Naive thymus-derived CD4-positive, alpha-beta T cell (primary cell): ENCODE data around the gene SPHK2. TPM values are rescaled to one million over a fixed set of nuclear protein-coding genes. Genes with fewer than 3 reads are reported as not detected.

Experiments used
- ATAC-seq: fragments of 150-1000 bp; cut with Tn5 transposase; 2 replicates; pipeline ENCODE4 v1.10.0; 2021; ENCODE audit warnings: mild to moderate bottlenecking, moderate library complexity
- CTCF ChIA-PET: fragments of 350-600 bp; sonication (Branson Sonifier 250); formaldehyde crosslinking; loops from one replicate; lab custom pipeline; 2021; ENCODE audit warnings: antibody characterized with exemption; lab: Charles Lee
- POLR2A ChIA-PET: fragments of 350-600 bp; sonication (Branson Sonifier 250); formaldehyde crosslinking; loops from one replicate; lab custom pipeline; 2021; ENCODE audit warnings: antibody characterized with exemption, inconsistent platforms; lab: Charles Lee
- DNase-seq, 9 donors: peaks; one replicate each; pipeline versions ENCODE4 v3.0.0 to v3.0.0-alpha.2; 2020 to 2022; ENCODE audit warnings: mixed read lengths in 1 of 9
- H3K27ac ChIP-seq: one replicate; pipeline ENCODE4 v1.7.0; 2013; ENCODE audit warnings: mild to moderate bottlenecking, low read depth, low read length, moderate library complexity
- H3K27me3 ChIP-seq, 2 donors: one replicate each; pipeline ENCODE4 v1.7.0; 2013; ENCODE audit warnings: low read length in 2 of 2, mild to moderate bottlenecking in 2 of 2, moderate library complexity in 2 of 2; ENCODE audit not compliant: control insufficient read depth in 2 of 2, insufficient read depth in 2 of 2
- H3K36me3 ChIP-seq, 3 experiments: 1 replicate in 2 of 3; 2 replicates in 1 of 3; pipeline ENCODE4 v1.7.0; 2013; ENCODE audit warnings: low read length in 3 of 3, mild to moderate bottlenecking in 3 of 3, moderate library complexity in 1 of 3; ENCODE audit not compliant: insufficient read depth in 3 of 3, control insufficient read depth in 2 of 3
- H3K4me1 ChIP-seq, 2 donors: one replicate each; pipeline ENCODE4 v1.7.0; 2013; ENCODE audit warnings: low read length in 2 of 2, mild to moderate bottlenecking in 2 of 2, moderate library complexity in 1 of 2; ENCODE audit not compliant: control insufficient read depth in 2 of 2, insufficient read depth in 2 of 2
- H3K4me3 ChIP-seq: 2 replicates; pipeline ENCODE4 v1.7.0; 2013; ENCODE audit warnings: mild to moderate bottlenecking, low read length
- H3K9me3 ChIP-seq, 3 experiments: 1 replicate in 2 of 3; 2 replicates in 1 of 3; pipeline ENCODE4 v1.7.0; 2013; ENCODE audit warnings: low read length in 3 of 3; ENCODE audit not compliant: control insufficient read depth in 2 of 3
- H3K27ac Mint-ChIP-seq, 9 donors: one replicate each; pipeline ENCODE4 v1.8.0; 2020 to 2022; ENCODE audit warnings: mixed read lengths in 9 of 9, mild to moderate bottlenecking in 8 of 9, moderate library complexity in 5 of 9, inconsistent platforms in 2 of 9
- H3K27me3 Mint-ChIP-seq, 5 donors: one replicate each; pipeline ENCODE4 v1.8.0; 2021 to 2022; ENCODE audit warnings: mixed read lengths in 5 of 5, mild to moderate bottlenecking in 1 of 5
- H3K36me3 Mint-ChIP-seq, 5 donors: one replicate each; pipeline ENCODE4 v1.8.0; 2020 to 2022; ENCODE audit warnings: mixed read lengths in 5 of 5, mild to moderate bottlenecking in 3 of 5, inconsistent platforms in 1 of 5
- H3K4me1 Mint-ChIP-seq, 7 donors: one replicate each; pipeline ENCODE4 v1.8.0; 2020 to 2022; ENCODE audit warnings: mixed read lengths in 7 of 7, mild to moderate bottlenecking in 3 of 7, inconsistent platforms in 1 of 7
- H3K4me3 Mint-ChIP-seq, 10 donors: one replicate each; pipeline ENCODE4 v1.8.0; 2020 to 2022; ENCODE audit warnings: mild to moderate bottlenecking in 10 of 10, mixed read lengths in 10 of 10, moderate library complexity in 6 of 10, inconsistent platforms in 2 of 10
- H3K9me3 Mint-ChIP-seq, 11 donors: one replicate each; pipeline ENCODE4 v1.8.0; 2020 to 2022; ENCODE audit warnings: mixed read lengths in 11 of 11, mild to moderate bottlenecking in 4 of 11, inconsistent platforms in 1 of 11, moderate library complexity in 1 of 11
- intact Hi-C, 2 donors: fragments of 100-400 bp; cut with micrococcal nuclease; formaldehyde crosslinking; loops; one replicate each; pipeline ENCODE4 v1.15.1; 2023
- polyA plus RNA-seq, 2 donors: library from polyadenylated mRNA; unstranded; fragments of 300-500 nt; fragmentation: Illumina TruSeq; gene quantifications; one replicate each; pipeline ENCODE4 v1.2.3, GENCODE V29; 2021
- total RNA-seq, 6 experiments: library from RNA in 5 of 6; stranded (reverse) in 5 of 6; gene quantifications; 1 replicate in 5 of 6; 2 replicates in 1 of 6; pipeline ENCODE4 v1.2.3 and lab custom pipeline; 2021 to 2026

The SPHK2 gene
- total and polyA plus RNA-seq, 7 experiments from 2014 or later = 11.2 to 34.7 (median 20.7) TPM

- Mint-ChIP-seq H3K4me1 (peaks cover 28 to 42% (median 36%) of the 10 kb centered on the region in 7 donors), H3K4me3 (peak overlapping the region in 3 of 10 donors; percentile 16 to 29 (median 20))
- CTCF ChIA-PET = interaction anchor here (0.6 to 1.6 kb wide), 2 partner anchors 8 to 203 kb away, joined by 3 to 5 read pairs; no protein-coding TSS in a partner anchor
These were observed 3.9 kb upstream of the SPHK2 start for GRCh38 chr19:48615231-48616040.

GRCh38 chr19:48616041-48616436 is 3.3 kb upstream of the SPHK2 start:
- Mint-ChIP-seq H3K4me3 (peak overlapping the region in 9 of 10 donors; percentile 33 to 99 (median 57)), H3K27me3 (no peaks in the 10 kb centered on the region), H3K4me1 (peaks cover 27 to 42% (median 36%) of the 10 kb centered on the region in 7 donors), H3K36me3 (peaks cover 0 to 19% (median 9%) of the 10 kb centered on the region in 5 donors), H3K9me3 (peaks cover 0 to 2% (median 0%) of the 10 kb centered on the region in 11 donors), H3K27ac (peak overlapping the region in 4 of 9 donors; percentile 28 to 69 (median 60))
- DNase-seq = peak in 1 of 9 donors; percentile 5
- Histone ChIP-seq H3K36me3 (peaks cover 0 to 36% (median 16%) of the 10 kb centered on the region in 3 experiments), H3K27ac (no peak overlapping the region), H3K27me3 (no peaks in the 10 kb centered on the region), H3K9me3 (no peaks in the 10 kb centered on the region), H3K4me3 (no peak overlapping the region), H3K4me1 (peaks cover 17 to 36% of the 10 kb centered on the region in 2 donors)
- POLR2A ChIA-PET = interaction anchor here (0.6 to 4.7 kb wide), 2 partner anchors 15 to 1694 kb away, joined by 5 to 73 read pairs; no protein-coding TSS in a partner anchor
- ATAC-seq = no peak
- CTCF ChIA-PET = interaction anchor here (0.6 to 1.6 kb wide), 2 partner anchors 8 to 204 kb away, joined by 3 to 5 read pairs; no protein-coding TSS in a partner anchor
- intact Hi-C loops = loop anchor here in 1 of 2 donors (10.0 kb wide), 1 partner anchor 1029 kb away; the partner anchor contains the start of genes RRAS and SCAF1

More at GRCh38 chr19:48615231-48616040, 3.9 kb upstream of the SPHK2 start:
- H3K9me3 Mint-ChIP-seq = peaks cover 0 to 2% (median 0%) of the 10 kb centered on the region in 11 donors
- peaks cover 0 to 19% (median 9%) of the 10 kb centered on the region in 5 donors for H3K36me3 Mint-ChIP-seq
- Histone ChIP-seq H3K4me1 (peaks cover 17 to 36% of the 10 kb centered on the region in 2 donors), H3K27me3 (no peaks in the 10 kb centered on the region), H3K27ac (no peak overlapping the region), H3K9me3 (no peaks in the 10 kb centered on the region), H3K4me3 (no peak overlapping the region), H3K36me3 (peaks cover 0 to 36% (median 16%) of the 10 kb centered on the region in 3 experiments)
- ATAC-seq (no peak), DNase-seq (peak in 1 of 9 donors; percentile 12)
- H3K27ac Mint-ChIP-seq = peak overlapping the region in 1 of 9 donors; percentile 25
- POLR2A ChIA-PET = interaction anchor here (1.0 to 4.7 kb wide), 2 partner anchors 16 to 22 kb away, joined by 3 to 73 read pairs; no protein-coding TSS in a partner anchor
- intact Hi-C loops = loop anchor here in 1 of 2 donors (10.0 kb wide), 1 partner anchor 1029 kb away; the partner anchor contains the start of genes RRAS and SCAF1
- no peaks in the 10 kb centered on the region for H3K27me3 Mint-ChIP-seq

- H3K4me3 Mint-ChIP-seq = peak overlapping the region; percentile 35 to 99 (median 92)
- peaks cover 0 to 21% (median 9%) of the 10 kb centered on the region in 5 donors for H3K36me3 Mint-ChIP-seq
- intact Hi-C loops = loop anchor here in 1 of 2 donors (10.0 kb wide), 1 partner anchor 1028 kb away; the partner anchor contains the start of genes RRAS and SCAF1
- Histone ChIP-seq H3K27me3 (no peaks in the 10 kb centered on the region), H3K4me3 (no peak overlapping the region), H3K9me3 (no peaks in the 10 kb centered on the region), H3K4me1 (peaks cover 17 to 36% of the 10 kb centered on the region in 2 donors), H3K36me3 (peaks cover 0 to 36% (median 16%) of the 10 kb centered on the region in 3 experiments), H3K27ac (peak overlapping the region; percentile 95)
- H3K27ac Mint-ChIP-seq = peak overlapping the region in 6 of 9 donors; percentile 26 to 99 (median 80)
- ATAC-seq = no peak
- H3K4me1 Mint-ChIP-seq = peaks cover 27 to 45% (median 36%) of the 10 kb centered on the region in 7 donors
- H3K9me3 Mint-ChIP-seq = peaks cover 0 to 2% (median 0%) of the 10 kb centered on the region in 11 donors
- ChIA-PET POLR2A (interaction anchor here (0.6 to 4.7 kb wide), 5 partner anchors 8 to 1694 kb away, joined by 4 to 73 read pairs (median 5); no protein-coding TSS in a partner anchor), CTCF (interaction anchor here (0.6 to 1.6 kb wide), 2 partner anchors 9 to 204 kb away, joined by 3 to 5 read pairs; no protein-coding TSS in a partner anchor)
- H3K27me3 Mint-ChIP-seq = no peaks in the 10 kb centered on the region
- DNase-seq = peak in 1 of 9 donors; percentile 8
These were observed 2.7 kb upstream of the SPHK2 start for GRCh38 chr19:48616491-48617056.

GRCh38 chr19:48617146-48617937 is 2.0 kb upstream of the SPHK2 start:
- DNase-seq (no peak), ATAC-seq (no peak)
- H3K4me1 Mint-ChIP-seq = peaks cover 29 to 50% (median 40%) of the 10 kb centered on the region in 7 donors
- peaks cover 0 to 24% (median 11%) of the 10 kb centered on the region in 5 donors for H3K36me3 Mint-ChIP-seq
- Histone ChIP-seq H3K27ac (peak overlapping the region; percentile 95), H3K4me3 (peak overlapping the region; percentile 96), H3K36me3 (peaks cover 0 to 36% (median 16%) of the 10 kb centered on the region in 3 experiments), H3K9me3 (no peaks in the 10 kb centered on the region), H3K4me1 (peaks cover 17 to 36% of the 10 kb centered on the region in 2 donors), H3K27me3 (no peaks in the 10 kb centered on the region)
- H3K9me3 Mint-ChIP-seq = peaks cover 0 to 2% (median 0%) of the 10 kb centered on the region in 11 donors
- ChIA-PET POLR2A (interaction anchor here (0.8 to 5.2 kb wide), 8 partner anchors 8 to 203 kb away, joined by 3 to 73 read pairs (median 4); partner anchors contain the start of gene DBP), CTCF (interaction anchor here (1.4 to 1.9 kb wide), 3 partner anchors 10 to 33 kb away, joined by 3 to 9 read pairs (median 5); no protein-coding TSS in a partner anchor)
- intact Hi-C loops = loop anchor here in 1 of 2 donors (10.0 kb wide), 1 partner anchor 1027 kb away; the partner anchor contains the start of genes RRAS and SCAF1
- H3K27ac Mint-ChIP-seq = peak overlapping the region in 8 of 9 donors; percentile 96 to 99 (median 98)
- peak overlapping the region; percentile 88 to 99 (median 96) for H3K4me3 Mint-ChIP-seq
- H3K27me3 Mint-ChIP-seq = no peaks in the 10 kb centered on the region

- DNase-seq (no peak), ATAC-seq (no peak)
- H3K36me3 Mint-ChIP-seq = peaks cover 0 to 28% (median 14%) of the 10 kb centered on the region in 5 donors
- ChIA-PET CTCF (interaction anchor here (0.6 to 1.9 kb wide), 6 partner anchors 9 to 218 kb away, joined by 3 to 9 read pairs (median 4); partner anchors contain the start of gene FUT2), POLR2A (interaction anchor here (0.5 to 5.2 kb wide), 20 partner anchors 9 to 1259 kb away, joined by 3 to 73 read pairs (median 4); partner anchors contain the start of genes AKT1S1, CA11, DBP and KPTN)
- H3K9me3 Mint-ChIP-seq = peaks cover 0 to 3% (median 0%) of the 10 kb centered on the region in 11 donors
- Histone ChIP-seq H3K9me3 (no peaks in the 10 kb centered on the region), H3K4me1 (peaks cover 20 to 39% of the 10 kb centered on the region in 2 donors), H3K27me3 (no peaks in the 10 kb centered on the region), H3K27ac (peak overlapping the region; percentile 95), H3K4me3 (peak overlapping the region; percentile 96), H3K36me3 (peaks cover 0 to 36% (median 16%) of the 10 kb centered on the region in 3 experiments)
- intact Hi-C loops = loop anchor here (2.0 to 10.0 kb wide), 5 partner anchors 30 to 1026 kb away; partner anchors contain the start of genes RRAS (in 1 of the 2), SCAF1 (in 1 of the 2) and SYNGR4 (in 1 of the 2)
- peak overlapping the region; percentile 88 to 99 (median 96) for H3K4me3 Mint-ChIP-seq
- peak overlapping the region; percentile 96 to 99 (median 98) for H3K27ac Mint-ChIP-seq
- H3K4me1 Mint-ChIP-seq = peaks cover 34 to 57% (median 47%) of the 10 kb centered on the region in 7 donors
- H3K27me3 Mint-ChIP-seq = no peaks in the 10 kb centered on the region
These were observed 909 bp upstream of the SPHK2 start for GRCh38 chr19:48618278-48618915.
